Naive thymus-derived CD8-positive, alpha-beta T cell (primary cell): ENCODE results near the gene NTSR1. TPM values are rescaled to one million over a fixed set of nuclear protein-coding genes. Genes with fewer than 3 reads are reported as not detected.

Experiments used
- ATAC-seq, 2 donors: fragments of 150-1000 bp; cut with Tn5 transposase in 1 of 2; sonication (Bioruptor Pico), chemical (Tn5 transposase) in 1 of 2; 1 replicate in 1 of 2; 2 replicates in 1 of 2; pipeline ENCODE4 v1.10.0; 2021; ENCODE audit warnings: mild to moderate bottlenecking in 2 of 2, moderate library complexity in 2 of 2
- POLR2A ChIA-PET: fragments of 350-600 bp; sonication (Branson Sonifier 250); formaldehyde crosslinking; loops from one replicate; lab custom pipeline; 2021; ENCODE audit warnings: antibody characterized with exemption; lab: Charles Lee
- DNase-seq, 10 donors: peaks; one replicate each; pipeline versions ENCODE4 v3.0.0 to v3.0.0-alpha.2; 2020 to 2022
- H3K27ac Mint-ChIP-seq, 10 donors: one replicate each; pipeline ENCODE4 v1.8.0; 2020 to 2022; ENCODE audit warnings: mild to moderate bottlenecking in 10 of 10, mixed read lengths in 10 of 10, moderate library complexity in 4 of 10, inconsistent platforms in 1 of 10
- H3K27me3 Mint-ChIP-seq, 5 donors: one replicate each; pipeline ENCODE4 v1.8.0; 2021 to 2022; ENCODE audit warnings: mixed read lengths in 5 of 5
- H3K36me3 Mint-ChIP-seq, 3 donors: one replicate each; pipeline ENCODE4 v1.8.0; 2020 to 2022; ENCODE audit warnings: mixed read lengths in 3 of 3, mild to moderate bottlenecking in 2 of 3, inconsistent platforms in 1 of 3
- H3K4me1 Mint-ChIP-seq, 4 donors: one replicate each; pipeline ENCODE4 v1.8.0; 2021 to 2022; ENCODE audit warnings: mixed read lengths in 4 of 4
- H3K4me3 Mint-ChIP-seq, 10 donors: one replicate each; pipeline ENCODE4 v1.8.0; 2020 to 2022; ENCODE audit warnings: mild to moderate bottlenecking in 10 of 10, mixed read lengths in 10 of 10, moderate library complexity in 6 of 10, inconsistent platforms in 1 of 10
- H3K9me3 Mint-ChIP-seq, 9 donors: one replicate each; pipeline ENCODE4 v1.8.0; 2020 to 2022; ENCODE audit warnings: mixed read lengths in 9 of 9, mild to moderate bottlenecking in 3 of 9, inconsistent platforms in 1 of 9, moderate library complexity in 1 of 9
- polyA plus RNA-seq, 3 donors: library from polyadenylated mRNA; unstranded; fragments of 300-500 nt; fragmentation: Illumina TruSeq; gene quantifications; one replicate each; pipeline ENCODE4 v1.2.3, GENCODE V29; 2021
- total RNA-seq, 8 experiments: library from RNA in 2 of 8; stranded (reverse) in 2 of 8; gene quantifications; one replicate each; pipeline ENCODE4 v1.2.3 and lab custom pipeline; 2021 to 2026

Gene NTSR1
- total and polyA plus RNA-seq, 5 experiments from 2014 or later: not detected

- Mint-ChIP-seq H3K27ac (no peak overlapping the region), H3K27me3 (peaks cover 0 to 21% (median 8%) of the 10 kb centered on the region in 5 donors), H3K4me1 (peaks cover 7 to 13% (median 9%) of the 10 kb centered on the region in 4 donors), H3K4me3 (no peak overlapping the region), H3K9me3 (no peaks in the 10 kb centered on the region), H3K36me3 (no peaks in the 10 kb centered on the region)
- POLR2A ChIA-PET: interaction anchor here (0.7 kb wide), 1 partner anchor 126 kb away, joined by 3 read pairs; no protein-coding TSS in a partner anchor
- DNase-seq (no peak), ATAC-seq (no peak)
These were observed 18.8 kb upstream of the NTSR1 start for GRCh38 chr20:62689861-62690260.

GRCh38 chr20:62690261-62690820 is 18.3 kb upstream of the NTSR1 start:
- ATAC-seq (no peak), DNase-seq (no peak)
- Mint-ChIP-seq H3K36me3 (no peaks in the 10 kb centered on the region), H3K4me3 (no peak overlapping the region), H3K27me3 (peaks cover 0 to 20% (median 8%) of the 10 kb centered on the region in 5 donors), H3K9me3 (no peaks in the 10 kb centered on the region), H3K4me1 (peaks cover 7 to 13% (median 9%) of the 10 kb centered on the region in 4 donors), H3K27ac (no peak overlapping the region)
- POLR2A ChIA-PET: interaction anchor here (0.7 kb wide), 1 partner anchor 126 kb away, joined by 3 read pairs; no protein-coding TSS in a partner anchor

- Mint-ChIP-seq H3K4me3 (no peak overlapping the region), H3K27me3 (peaks cover 0 to 15% (median 4%) of the 10 kb centered on the region in 5 donors), H3K4me1 (peaks cover 2 to 13% (median 5%) of the 10 kb centered on the region in 4 donors), H3K9me3 (no peaks in the 10 kb centered on the region), H3K36me3 (no peaks in the 10 kb centered on the region), H3K27ac (no peak overlapping the region)
- POLR2A ChIA-PET: interaction anchor here (0.7 kb wide), 1 partner anchor 101 kb away, joined by 4 read pairs; no protein-coding TSS in a partner anchor
- no peak for ATAC-seq
- DNase-seq: no peak
These were observed 17.1 kb upstream of the NTSR1 start for GRCh38 chr20:62691487-62691886.

DNA sequence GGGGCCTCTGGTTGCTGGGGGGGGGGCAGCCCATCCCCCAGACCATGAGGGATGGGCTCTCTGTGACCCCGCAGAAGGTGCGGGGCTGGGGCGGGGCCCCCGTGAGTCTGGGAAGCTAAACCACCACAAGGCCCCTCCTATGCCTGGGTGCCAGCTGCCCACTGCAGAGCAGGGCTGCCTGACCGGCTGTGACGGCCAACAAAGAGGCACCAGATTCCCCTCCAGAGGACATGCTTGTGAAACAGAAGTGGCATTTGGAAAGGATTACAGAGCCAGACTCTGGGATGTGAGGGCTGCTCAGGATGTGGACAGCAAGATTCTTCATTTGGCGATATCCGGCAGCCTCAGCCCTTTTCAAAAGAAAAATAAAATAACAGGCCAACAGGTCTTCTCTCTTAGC is 16.5 kb upstream of the NTSR1 start:
- POLR2A ChIA-PET: no interaction called here
- no peak for DNase-seq
- peaks cover 0 to 12% (median 4%) of the 10 kb centered on the region in 5 donors for H3K27me3 Mint-ChIP-seq
- H3K36me3 Mint-ChIP-seq: no peaks in the 10 kb centered on the region
- no peak overlapping the region for H3K27ac Mint-ChIP-seq
- no peak overlapping the region for H3K4me3 Mint-ChIP-seq
- no peaks in the 10 kb centered on the region for H3K9me3 Mint-ChIP-seq
- no peak for ATAC-seq
- peaks cover 0 to 9% (median 5%) of the 10 kb centered on the region in 4 donors for H3K4me1 Mint-ChIP-seq

- Mint-ChIP-seq H3K9me3 (no peaks in the 10 kb centered on the region), H3K36me3 (no peaks in the 10 kb centered on the region), H3K4me1 (peaks cover 0 to 9% (median 5%) of the 10 kb centered on the region in 4 donors), H3K4me3 (no peak overlapping the region), H3K27me3 (peaks cover 0 to 10% (median 1%) of the 10 kb centered on the region in 5 donors), H3K27ac (no peak overlapping the region)
- DNase-seq (no peak), ATAC-seq (no peak)
- POLR2A ChIA-PET: no interaction called here
These were observed 15.7 kb upstream of the NTSR1 start for GRCh38 chr20:62692801-62693523.

DNA sequence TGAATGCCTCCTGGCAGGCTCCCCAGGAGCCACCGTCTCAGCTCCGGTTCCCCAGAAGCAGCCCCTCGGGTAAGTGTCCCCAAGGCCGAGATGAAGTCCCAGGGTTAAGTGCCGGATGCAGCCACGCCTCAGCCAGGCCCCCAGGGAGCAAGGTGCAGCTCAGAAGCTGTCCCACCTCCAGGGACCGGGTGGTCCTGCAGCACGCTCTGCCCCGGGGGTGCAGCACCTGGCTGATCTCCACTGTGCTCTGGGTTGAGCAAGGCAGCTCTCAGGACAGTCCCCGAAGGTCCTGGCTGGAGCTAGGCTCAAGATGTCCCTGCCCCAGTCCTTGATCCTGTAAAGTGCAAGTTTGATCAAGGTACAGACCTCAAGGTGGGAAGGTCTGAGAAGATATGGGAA is 15.1 kb upstream of the NTSR1 start:
- POLR2A ChIA-PET: no interaction called here
- no peak overlapping the region for H3K27ac Mint-ChIP-seq
- DNase-seq (no peak), ATAC-seq (no peak)
- H3K27me3 Mint-ChIP-seq: peaks cover 0 to 9% (median 0%) of the 10 kb centered on the region in 5 donors
- H3K4me1 Mint-ChIP-seq: peaks cover 0 to 9% (median 5%) of the 10 kb centered on the region in 4 donors
- H3K36me3 Mint-ChIP-seq: no peaks in the 10 kb centered on the region
- H3K4me3 Mint-ChIP-seq: no peak overlapping the region
- no peaks in the 10 kb centered on the region for H3K9me3 Mint-ChIP-seq

DNA sequence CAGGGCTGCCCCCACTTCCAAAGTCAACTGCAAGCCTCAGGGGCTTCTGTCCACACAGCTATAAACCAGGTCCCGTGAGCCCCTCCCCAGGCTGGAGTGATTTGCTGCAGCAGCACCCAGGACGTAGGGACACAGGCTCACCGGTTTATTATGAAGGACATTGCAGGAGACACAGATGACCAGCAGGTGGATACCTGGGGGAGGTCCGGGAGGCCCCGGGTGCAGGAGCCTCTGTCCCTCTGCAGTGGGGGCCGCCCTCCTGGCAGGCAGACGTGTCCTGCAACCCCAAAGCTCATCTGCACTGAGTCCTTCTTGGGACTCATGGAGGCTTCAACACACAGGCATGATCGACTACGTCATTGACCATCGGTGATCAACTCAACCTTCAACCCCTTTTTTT is 14.5 kb upstream of the NTSR1 start:
- peaks cover 0 to 7% (median 0%) of the 10 kb centered on the region in 5 donors for H3K27me3 Mint-ChIP-seq
- no peak for ATAC-seq
- H3K4me1 Mint-ChIP-seq: peaks cover 0 to 9% (median 5%) of the 10 kb centered on the region in 4 donors
- no peak for DNase-seq
- H3K4me3 Mint-ChIP-seq: no peak overlapping the region
- H3K36me3 Mint-ChIP-seq: no peaks in the 10 kb centered on the region
- POLR2A ChIA-PET: no interaction called here
- no peak overlapping the region for H3K27ac Mint-ChIP-seq
- no peaks in the 10 kb centered on the region for H3K9me3 Mint-ChIP-seq

- ATAC-seq (no peak), DNase-seq (no peak)
- POLR2A ChIA-PET: no interaction called here
- Mint-ChIP-seq H3K36me3 (no peaks in the 10 kb centered on the region), H3K9me3 (no peaks in the 10 kb centered on the region), H3K27me3 (peaks cover 0 to 7% (median 0%) of the 10 kb centered on the region in 5 donors), H3K4me1 (peaks cover 0 to 9% (median 5%) of the 10 kb centered on the region in 4 donors), H3K27ac (no peak overlapping the region), H3K4me3 (no peak overlapping the region)
These were observed 13.8 kb upstream of the NTSR1 start for GRCh38 chr20:62694868-62695267.

- Mint-ChIP-seq H3K27ac (peak overlapping the region in 1 of 10 donors; percentile 5), H3K4me3 (no peak overlapping the region), H3K27me3 (peaks cover 0 to 5% (median 0%) of the 10 kb centered on the region in 5 donors), H3K36me3 (no peaks in the 10 kb centered on the region), H3K9me3 (no peaks in the 10 kb centered on the region), H3K4me1 (peaks cover 0 to 9% (median 5%) of the 10 kb centered on the region in 4 donors)
- no peak for ATAC-seq
- POLR2A ChIA-PET: no interaction called here
- DNase-seq: no peak
These were observed 12.9 kb upstream of the NTSR1 start for GRCh38 chr20:62695448-62696414.

- no peak for ATAC-seq
These were observed 12.1 kb upstream of the NTSR1 start for GRCh38 chr20:62696434-62696957.

GRCh38 chr20:62696989-62697388 is 11.6 kb upstream of the NTSR1 start:
- Mint-ChIP-seq H3K27me3 (peaks cover 0 to 2% (median 0%) of the 10 kb centered on the region in 5 donors), H3K9me3 (no peaks in the 10 kb centered on the region), H3K36me3 (no peaks in the 10 kb centered on the region), H3K4me3 (no peak overlapping the region), H3K4me1 (peaks cover 0 to 9% (median 5%) of the 10 kb centered on the region in 4 donors), H3K27ac (no peak overlapping the region)
- DNase-seq (no peak), ATAC-seq (no peak)
- POLR2A ChIA-PET: no interaction called here

More at GRCh38 chr20:62696434-62696957, 12.1 kb upstream of the NTSR1 start:
- Mint-ChIP-seq H3K9me3 (no peaks in the 10 kb centered on the region), H3K4me1 (peaks cover 0 to 9% (median 5%) of the 10 kb centered on the region in 4 donors), H3K27me3 (peaks cover 0 to 4% (median 0%) of the 10 kb centered on the region in 5 donors), H3K36me3 (no peaks in the 10 kb centered on the region), H3K4me3 (no peak overlapping the region), H3K27ac (no peak overlapping the region)
- DNase-seq: peak in 1 of 10 donors; percentile 10
- POLR2A ChIA-PET: no interaction called here

- POLR2A ChIA-PET: interaction anchor here (0.6 kb wide), 1 partner anchor 29 kb away, joined by 3 read pairs; no protein-coding TSS in a partner anchor
- Mint-ChIP-seq H3K4me3 (no peak overlapping the region), H3K27me3 (peaks cover 0 to 2% (median 0%) of the 10 kb centered on the region in 5 donors), H3K9me3 (no peaks in the 10 kb centered on the region), H3K4me1 (peaks cover under 1 to 9% (median 5%) of the 10 kb centered on the region in 4 donors), H3K36me3 (no peaks in the 10 kb centered on the region), H3K27ac (peak overlapping the region in 3 of 10 donors; percentile 13 to 84 (median 63))
- no peak for DNase-seq
- no peak for ATAC-seq
These were observed 11.1 kb upstream of the NTSR1 start for GRCh38 chr20:62697468-62697912.
